Psoas muscle (tissue), 8 donors: ENCODE measurements around the gene NLRP9. TPM values are rescaled to one million over a fixed set of nuclear protein-coding genes. Genes with fewer than 3 reads are reported as not detected.

Experiments
- ATAC-seq, 4 donors: fragments of 200-7000 bp; cut with Tn5 transposase; one replicate each; pipeline ENCODE4 v1.9.1; 2020; ENCODE audit warnings: moderate library complexity in 3 of 4, mild to moderate bottlenecking in 2 of 4
- DNase-seq, 2 donors: peaks; one replicate each; pipeline ENCODE4 v3.0.0-alpha.2; 2020
- H3K27ac ChIP-seq: fragments of 200-600 bp; one replicate; pipeline ENCODE4 v1.8.0; 2022
- H3K27me3 ChIP-seq, 3 donors: fragments of 200-600 bp in 1 of 3; one replicate each; pipeline versions ENCODE4 v1.6.1 to v1.8.0; 2013 to 2022; ENCODE audit warnings: low read length in 2 of 3, mild to moderate bottlenecking in 2 of 3, moderate library complexity in 1 of 3; ENCODE audit not compliant: insufficient read depth in 3 of 3
- H3K36me3 ChIP-seq, 2 donors: fragments of 200-600 bp in 1 of 2; one replicate each; pipeline versions ENCODE4 v1.6.1 to v1.8.0; 2013 to 2022; ENCODE audit warnings: low read depth in 1 of 2, mild to moderate bottlenecking in 1 of 2, moderate library complexity in 1 of 2; ENCODE audit not compliant: insufficient read depth in 1 of 2
- H3K4me1 ChIP-seq: fragments of 200-600 bp; one replicate; pipeline ENCODE4 v1.8.0; 2022
- H3K4me3 ChIP-seq: fragments of 200-600 bp; one replicate; pipeline ENCODE4 v1.8.0; 2022; ENCODE audit warnings: mild to moderate bottlenecking
- H3K9me3 ChIP-seq: fragments of 200-600 bp; one replicate; pipeline ENCODE4 v1.8.0; 2022
- CTCF ChIP-seq: fragments of 200-600 bp; IDR thresholded peaks from one replicate; pipeline ENCODE4 v1.8.0; 2022; ENCODE audit warnings: antibody characterized with exemption
- WGBS, 3 donors: extraction: QIAGEN DNeasy Blood & Tissue Kit; methylation state at CpG; one replicate each; pipeline versions ENCODE4 v1.1.6 to v1.1.7; 2013; 5-methylcytosine and 5-hydroxymethylcytosine counted together
- intact Hi-C, 2 donors: fragments of 100-400 bp; cut with DNase I; formaldehyde crosslinking; loops; one replicate each; pipeline versions ENCODE4 v1.11.0 to v1.14.2; 2022
- polyA plus RNA-seq, 3 donors: library from polyadenylated mRNA; stranded (reverse); fragments of 200-250 nt; gene quantifications; one replicate each; pipeline ENCODE4 v1.2.3, GENCODE V29; 2013
- total RNA-seq, 4 donors: library from RNA; stranded (reverse); fragmentation: NEBNext Ultra II Directional in 2 of 4; extraction: Animal tissue kit (Norgen Biotek cat#: 25700) in 2 of 4; gene quantifications; one replicate each; pipeline versions ENCODE4 v1.2.1 to v1.2.4, GENCODE V29; 2021 to 2023
- donor health status: healthy with polysubstance abuse.
- donor health status: DM: no; HTN: no; CAD: no; lungs with moderate emphysema.
- donor health status: Bipolar disorder and iron deficiency.
- donor health status: healthy.
- donor health status: DM: yes; HTN: yes; CAD: no.
- donor health status: DM: no; HTN: no; CAD: no.
- donor health status: DM: no; HTN: no; CAD: no.
- donor health status: DM: yes; HTN: yes; CAD: no.

NLRP9 gene
- total and polyA plus RNA-seq, 7 donors = not detected

DNA sequence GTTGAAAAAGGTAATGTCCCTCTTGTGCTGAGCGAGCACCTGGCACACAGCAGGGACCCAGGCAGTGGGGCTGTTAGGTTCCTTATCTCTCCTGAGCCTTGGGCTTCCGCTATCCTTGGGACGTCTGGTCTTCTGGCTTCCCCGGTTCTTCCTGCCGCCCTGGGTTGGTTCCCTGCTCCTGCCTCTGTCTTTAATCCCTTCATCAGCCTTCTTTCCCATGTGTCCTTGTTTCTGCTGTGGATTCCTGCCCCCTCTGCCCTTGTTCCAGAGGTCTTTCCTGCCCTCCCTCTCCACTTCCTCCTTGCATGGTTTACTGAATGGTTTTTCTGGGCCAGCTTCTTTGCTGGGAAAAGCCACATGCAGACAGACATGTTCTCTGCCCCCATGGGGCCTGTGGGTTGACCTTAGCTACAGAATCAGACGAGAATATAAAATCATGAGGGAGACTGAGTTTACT, 60.6 kb downstream of the NLRP9 start:
- TF ChIP-seq CTCF = no peak
- Histone ChIP-seq H3K9me3 (no peaks in the 10 kb centered on the region), H3K36me3 (peaks cover 6 to 62% of the 10 kb centered on the region in 2 donors), H3K27ac (no peak overlapping the region), H3K27me3 (no peaks in the 10 kb centered on the region), H3K4me1 (peaks cover 30% of the 10 kb centered on the region), H3K4me3 (no peak overlapping the region)
- 62 to 64% (median 63%) methylated on average over 6 of the region's 6 CpGs for WGBS, 3 donors
- ATAC-seq (no peak), DNase-seq (no peak)
- intact Hi-C loops = no loop called here

GRCh38 chr19:55676889-55677505, 61.2 kb downstream of the NLRP9 start:
- intact Hi-C loops = no loop called here
- Histone ChIP-seq H3K9me3 (no peaks in the 10 kb centered on the region), H3K27me3 (no peaks in the 10 kb centered on the region), H3K4me1 (peaks cover 30% of the 10 kb centered on the region), H3K27ac (peak overlapping the region; percentile 9), H3K36me3 (peaks cover 6 to 62% of the 10 kb centered on the region in 2 donors), H3K4me3 (peak overlapping the region; percentile 90)
- DNase-seq (no peak), ATAC-seq (no peak)
- WGBS, 3 donors = 74 to 78% (median 77%) methylated on average over 7 of the region's 7 CpGs
- TF ChIP-seq CTCF = no peak

- Histone ChIP-seq H3K36me3 (peaks cover 6 to 60% of the 10 kb centered on the region in 2 donors), H3K27ac (peak overlapping the region; percentile 95), H3K27me3 (no peaks in the 10 kb centered on the region), H3K4me1 (peaks cover 30% of the 10 kb centered on the region), H3K9me3 (no peaks in the 10 kb centered on the region), H3K4me3 (peak overlapping the region; percentile 90)
- TF ChIP-seq CTCF = no peak
- DNase-seq (peak in 1 of 2 donors; percentile 47), ATAC-seq (no peak)
- WGBS, 3 donors = 53 to 65% (median 64%) methylated on average over 5 of the region's 5 CpGs
- intact Hi-C loops = no loop called here
Measured at GRCh38 chr19:55676383-55676782, 61.8 kb downstream of the NLRP9 start.

- H3K4me1 ChIP-seq = peaks cover 30% of the 10 kb centered on the region
- no peaks in the 10 kb centered on the region for H3K9me3 ChIP-seq
- TF ChIP-seq CTCF = no peak
- WGBS, 3 donors = 12 to 13% (median 12%) methylated on average over 16 of the region's 16 CpGs
- ATAC-seq (no peak), DNase-seq (peak in 1 of 2 donors; percentile 27)
- intact Hi-C loops = no loop called here
- H3K27ac ChIP-seq = peak overlapping the region; percentile 95
- peaks cover under 1 to 57% of the 10 kb centered on the region in 2 donors for H3K36me3 ChIP-seq
- H3K27me3 ChIP-seq = no peaks in the 10 kb centered on the region
- H3K4me3 ChIP-seq = peak overlapping the region; percentile 90
Measured at GRCh38 chr19:55675661-55676354, 62.4 kb downstream of the NLRP9 start.
